ACC112 (cell line): Measurements from ENCODE around the gene LARGE1.
"Not testable (repeated sequence)": the region's sequence is repeated elsewhere in the genome, so short reads cannot be mapped to it uniquely, and the experiment has no call there.

Source experiments
- H2AFZ ChIP-seq: fragments of 200-600 bp; sonication (generic); one replicate; pipeline ENCODE4 v1.6.0; 2017; ENCODE audit warnings: antibody characterized with exemption, low read length; ENCODE audit not compliant: unreplicated experiment
- H3K27ac ChIP-seq: fragments of 200-600 bp; sonication (generic); 2 replicates; pipeline ENCODE4 v1.5.1; 2014; ENCODE audit warnings: low read depth, mild to moderate bottlenecking, antibody characterized with exemption, low read length, moderate library complexity
- H3K27me3 ChIP-seq: fragments of 200-600 bp; sonication (generic); 2 replicates; pipeline ENCODE4 v1.6.1; 2014; ENCODE audit warnings: mild to moderate bottlenecking, antibody characterized with exemption, low read length, moderate library complexity, mixed read lengths; ENCODE audit not compliant: insufficient read depth
- H3K36me3 ChIP-seq: fragments of 200-600 bp; sonication (generic); 2 replicates; pipeline ENCODE4 v1.6.1; 2016; ENCODE audit warnings: mild to moderate bottlenecking, antibody characterized with exemption, low read length, moderate library complexity, mixed read lengths; ENCODE audit not compliant: insufficient read depth
- H3K4me1 ChIP-seq: fragments of 200-600 bp; sonication (generic); one replicate; pipeline ENCODE4 v1.6.1; 2016; ENCODE audit warnings: low read length, mixed read lengths; ENCODE audit not compliant: insufficient read depth, unreplicated experiment, control insufficient read depth
- H3K4me3 ChIP-seq: fragments of 200-600 bp; sonication (generic); 2 replicates; pipeline ENCODE4 v1.5.1; 2014; ENCODE audit warnings: mild to moderate bottlenecking, low read depth, low read length
- H3K79me2 ChIP-seq: fragments of 200-600 bp; sonication (generic); one replicate; pipeline ENCODE4 v1.6.0; 2016; ENCODE audit warnings: low read length; ENCODE audit not compliant: control insufficient read depth, unreplicated experiment, insufficient read depth

Gene LARGE1

DNA sequence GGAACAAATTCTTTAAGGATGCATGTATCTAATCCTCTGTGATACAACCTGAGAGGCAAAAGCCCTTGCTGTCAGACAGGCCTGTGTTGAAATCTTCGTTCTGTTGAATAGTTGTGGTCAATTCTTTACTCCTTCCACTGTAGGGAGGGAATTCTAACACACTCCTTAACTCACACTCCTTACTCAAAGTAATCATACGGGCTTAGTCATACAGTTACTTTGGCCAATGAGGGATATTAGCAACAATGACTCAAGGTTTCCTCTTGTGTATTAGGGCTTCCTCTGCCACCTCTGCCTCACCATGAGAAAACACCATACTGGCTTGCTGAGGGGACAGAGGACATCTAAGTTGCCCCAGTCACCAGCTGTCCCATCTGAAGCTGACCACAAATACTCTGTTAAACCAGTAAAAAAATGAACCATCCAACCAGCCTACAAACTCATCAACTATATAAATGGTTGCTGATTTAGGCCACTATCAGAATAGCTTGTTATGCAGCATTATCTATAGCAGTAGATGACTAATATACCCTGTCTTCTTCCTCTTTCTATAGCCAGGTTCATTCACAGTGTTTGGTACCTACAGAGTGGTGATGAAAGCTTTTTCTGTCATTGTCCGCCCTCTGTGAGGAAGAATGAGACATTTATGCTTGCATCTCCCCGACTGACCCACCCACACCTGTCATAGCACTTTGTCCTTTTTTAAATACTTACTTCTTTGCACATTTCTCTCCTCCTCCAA, 539.3 kb downstream of the LARGE1 start:
- no peaks in the 10 kb centered on the region for H3K36me3 ChIP-seq
- no peaks in the 10 kb centered on the region for H3K27me3 ChIP-seq
- H3K27ac ChIP-seq, result no peak overlapping the region
- H3K4me1 ChIP-seq, result no peaks in the 10 kb centered on the region
- H2AFZ ChIP-seq, result no peak overlapping the region
- H3K79me2 ChIP-seq, result no peaks in the 10 kb centered on the region
- no peak overlapping the region for H3K4me3 ChIP-seq

GRCh38 chr22:33379836-33380235, 540.4 kb downstream of the LARGE1 start:
- H3K36me3 ChIP-seq, result no peaks in the 10 kb centered on the region
- no peak overlapping the region for H3K27ac ChIP-seq
- no peaks in the 10 kb centered on the region for H3K79me2 ChIP-seq
- H3K4me1 ChIP-seq, result no peaks in the 10 kb centered on the region
- H3K27me3 ChIP-seq, result no peaks in the 10 kb centered on the region
- H3K4me3 ChIP-seq, result no peak overlapping the region
- no peak overlapping the region for H2AFZ ChIP-seq

DNA sequence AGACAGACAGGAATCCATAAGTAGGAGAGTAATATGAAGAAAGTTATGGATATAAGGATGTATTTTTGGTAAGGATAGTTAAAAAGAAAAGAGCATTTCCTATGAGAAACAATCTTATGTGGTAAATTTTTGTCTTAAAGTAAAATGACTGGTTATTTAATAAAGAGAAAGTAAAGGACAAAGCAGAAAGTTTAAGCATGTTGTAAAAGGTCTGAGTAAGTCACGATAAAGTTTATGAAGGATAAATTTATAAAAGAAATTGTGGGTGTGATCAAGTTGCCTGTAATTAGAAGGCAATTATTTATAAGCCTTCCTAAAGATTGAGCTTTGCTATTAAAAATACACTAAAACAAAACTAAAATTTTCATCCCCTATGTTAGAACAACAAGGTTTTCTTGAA, 547.4 kb downstream of the LARGE1 start:
- Histone ChIP-seq H3K27ac (no peak overlapping the region), H3K4me1 (no peaks in the 10 kb centered on the region), H3K4me3 (no peak overlapping the region), H3K27me3 (no peaks in the 10 kb centered on the region), H2AFZ (no peak overlapping the region), H3K79me2 (no peaks in the 10 kb centered on the region), H3K36me3 (no peaks in the 10 kb centered on the region)

DNA sequence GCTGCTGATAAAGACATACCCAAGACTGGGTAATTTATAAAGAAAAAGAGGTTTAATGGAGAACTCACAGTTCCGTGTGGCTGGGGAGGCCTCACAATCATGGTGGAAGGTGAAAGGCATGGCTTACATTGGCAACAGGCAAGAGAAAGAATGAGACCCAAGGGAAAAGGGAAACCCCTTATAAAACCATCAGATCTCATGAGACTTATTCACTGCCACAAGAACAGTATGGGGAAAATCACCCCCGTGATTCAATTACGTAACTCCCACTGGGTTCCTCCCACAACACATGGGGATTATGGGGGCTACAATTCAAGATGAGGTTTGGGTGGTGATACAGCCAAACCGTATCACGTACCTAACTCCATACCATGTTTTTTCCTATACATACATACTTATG, 557.0 kb downstream of the LARGE1 start:
- H3K27ac ChIP-seq, H3K27me3 ChIP-seq, H2AFZ ChIP-seq, H3K4me1 ChIP-seq, H3K79me2 ChIP-seq, H3K36me3 ChIP-seq, H3K4me3 ChIP-seq: not testable (repeated sequence)

- Histone ChIP-seq H2AFZ (no peak overlapping the region), H3K79me2 (no peaks in the 10 kb centered on the region), H3K36me3 (no peaks in the 10 kb centered on the region), H3K27me3 (no peaks in the 10 kb centered on the region), H3K27ac (no peak overlapping the region), H3K4me3 (no peak overlapping the region), H3K4me1 (no peaks in the 10 kb centered on the region)
Measured at GRCh38 chr22:33362702-33363101, 557.6 kb downstream of the LARGE1 start.

DNA sequence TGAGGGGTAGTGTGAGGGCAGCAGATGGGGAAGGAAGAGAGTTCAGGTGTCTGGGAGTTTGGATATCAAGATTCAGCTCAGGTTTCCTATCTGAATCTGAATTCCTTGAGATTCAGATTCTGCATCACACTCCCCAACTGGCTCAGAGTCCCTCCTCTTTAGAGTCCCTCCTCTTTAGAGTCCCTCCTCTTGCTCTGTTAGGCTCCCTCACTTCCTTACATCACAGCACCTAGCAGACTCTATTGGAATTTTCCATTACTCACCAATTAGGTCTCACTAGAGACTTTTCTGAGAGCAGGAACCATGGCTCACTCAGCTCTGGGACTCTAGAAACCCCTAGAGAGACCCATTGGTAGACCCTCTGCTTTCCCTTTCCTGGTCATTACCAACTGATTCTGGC, 558.7 kb downstream of the LARGE1 start:
- H2AFZ ChIP-seq, result no peak overlapping the region
- H3K4me1 ChIP-seq, result no peaks in the 10 kb centered on the region
- no peak overlapping the region for H3K4me3 ChIP-seq
- no peaks in the 10 kb centered on the region for H3K36me3 ChIP-seq
- H3K27ac ChIP-seq, result no peak overlapping the region
- no peaks in the 10 kb centered on the region for H3K79me2 ChIP-seq
- H3K27me3 ChIP-seq, result no peaks in the 10 kb centered on the region

DNA sequence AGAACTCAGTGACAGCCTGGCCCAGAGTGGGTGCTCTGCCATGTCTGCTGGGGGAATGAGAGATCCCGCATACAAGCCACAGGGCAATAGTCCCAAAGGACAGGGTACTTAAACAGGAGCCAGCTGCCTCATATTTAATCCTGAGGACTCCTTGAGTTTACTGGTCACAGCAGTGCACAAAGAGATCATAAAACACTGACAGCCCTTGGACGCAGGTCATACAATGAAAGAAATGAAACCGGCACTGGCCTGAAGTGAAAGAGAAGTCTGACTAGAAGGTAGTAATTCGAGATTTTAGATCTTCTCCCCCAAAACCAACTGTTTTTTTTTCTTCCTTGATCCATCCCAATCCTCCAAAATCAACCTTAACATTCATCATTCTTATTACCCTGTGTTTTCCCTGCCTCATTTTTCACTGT, 562.3 kb downstream of the LARGE1 start:
- Histone ChIP-seq H3K4me1 (no peaks in the 10 kb centered on the region), H3K79me2 (no peaks in the 10 kb centered on the region), H3K36me3 (no peaks in the 10 kb centered on the region), H2AFZ (no peak overlapping the region), H3K4me3 (no peak overlapping the region), H3K27ac (no peak overlapping the region), H3K27me3 (no peaks in the 10 kb centered on the region)

GRCh38 chr22:33354928-33355327, 565.3 kb downstream of the LARGE1 start:
- Histone ChIP-seq H3K4me3 (no peak overlapping the region), H3K27ac (no peak overlapping the region), H3K4me1 (no peaks in the 10 kb centered on the region), H2AFZ (no peak overlapping the region), H3K79me2 (no peaks in the 10 kb centered on the region), H3K36me3 (no peaks in the 10 kb centered on the region), H3K27me3 (no peaks in the 10 kb centered on the region)

DNA sequence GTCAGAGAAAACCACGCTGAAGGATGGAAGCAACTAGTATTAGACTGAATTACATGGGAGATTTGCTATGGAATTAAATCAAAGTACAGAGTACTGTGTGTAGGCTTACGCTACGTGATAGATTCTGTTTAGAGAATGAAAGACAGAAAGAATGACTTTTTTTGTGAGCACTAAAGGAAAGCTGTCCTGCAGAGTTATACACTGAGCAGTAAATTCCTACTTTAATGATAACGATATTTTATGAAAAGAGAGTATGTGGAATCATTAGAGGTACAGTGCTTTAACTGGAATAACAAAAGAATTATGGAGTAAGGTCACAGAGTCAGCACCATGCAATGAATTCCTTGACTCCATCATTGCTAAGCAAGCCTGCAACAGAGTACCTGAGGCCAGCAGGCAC, 566.8 kb downstream of the LARGE1 start:
- Histone ChIP-seq H3K27ac (no peak overlapping the region), H3K4me1 (no peaks in the 10 kb centered on the region), H3K4me3 (no peak overlapping the region), H2AFZ (no peak overlapping the region), H3K79me2 (no peaks in the 10 kb centered on the region), H3K36me3 (no peaks in the 10 kb centered on the region), H3K27me3 (no peaks in the 10 kb centered on the region)

DNA sequence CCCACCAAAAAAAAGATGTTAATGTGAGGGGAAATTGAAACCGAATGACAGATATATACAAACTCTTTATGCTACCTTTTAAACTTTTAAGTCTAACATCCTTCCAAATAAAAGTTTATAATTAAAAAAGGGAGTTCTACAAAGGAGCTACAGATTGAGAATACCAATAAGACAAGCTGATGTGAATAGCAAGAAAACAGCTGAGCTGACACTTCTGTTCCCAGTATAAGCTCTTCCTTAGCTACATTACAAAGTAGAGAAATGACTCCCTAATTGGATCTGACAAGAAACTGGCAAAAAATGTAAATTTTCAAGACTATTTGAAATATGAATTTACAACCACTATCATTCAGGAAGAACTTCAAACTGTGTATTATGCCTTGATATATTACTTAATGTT, 567.5 kb downstream of the LARGE1 start:
- Histone ChIP-seq H3K27ac (no peak overlapping the region), H3K79me2 (no peaks in the 10 kb centered on the region), H3K4me3 (no peak overlapping the region), H3K36me3 (no peaks in the 10 kb centered on the region), H2AFZ (no peak overlapping the region), H3K4me1 (no peaks in the 10 kb centered on the region), H3K27me3 (no peaks in the 10 kb centered on the region)

GRCh38 chr22:33350961-33351360, 569.3 kb downstream of the LARGE1 start:
- Histone ChIP-seq H3K27ac (no peak overlapping the region), H3K4me3 (no peak overlapping the region), H2AFZ (no peak overlapping the region)

More at GRCh38 chr22:33350961-33351360, 569.3 kb downstream of the LARGE1 start:
- no peaks in the 10 kb centered on the region for H3K27me3 ChIP-seq
- no peaks in the 10 kb centered on the region for H3K4me1 ChIP-seq
- no peaks in the 10 kb centered on the region for H3K36me3 ChIP-seq
- no peaks in the 10 kb centered on the region for H3K79me2 ChIP-seq
